Activated naive CD4-positive, alpha-beta T cell treated with anti-CD3 and anti-CD28 coated beads, Interleukin-2, amount 50 U/mL, for 72 hours (primary cell): ENCODE results near the gene USP6NL. TPM values are rescaled to one million over a fixed set of nuclear protein-coding genes. Genes with fewer than 3 reads are reported as not detected.

Source experiments
- ATAC-seq, 2 donors: fragments of 150-1000 bp; cut with Tn5 transposase; 2 replicates each; pipeline ENCODE4 v1.10.0; 2021; ENCODE audit warnings: mild to moderate bottlenecking in 2 of 2, moderate library complexity in 2 of 2
- DNase-seq, 2 donors: peaks; one replicate each; pipeline ENCODE4 v3.0.0; 2021 to 2022; ENCODE audit warnings: low spot score in 2 of 2
- H3K27ac Mint-ChIP-seq, 2 donors: one replicate each; pipeline ENCODE4 v1.8.0; 2022; ENCODE audit warnings: mild to moderate bottlenecking in 2 of 2, mixed read lengths in 2 of 2
- H3K36me3 Mint-ChIP-seq, 2 donors: one replicate each; pipeline ENCODE4 v1.8.0; 2022; ENCODE audit warnings: mixed read lengths in 2 of 2
- H3K9me3 Mint-ChIP-seq, 2 donors: one replicate each; pipeline ENCODE4 v1.8.0; 2022; ENCODE audit warnings: mixed read lengths in 2 of 2
- total RNA-seq, 2 donors: library from RNA; stranded (reverse); gene quantifications; one replicate each; pipeline ENCODE4 v1.2.3, GENCODE V29; 2022

The USP6NL gene
- total RNA-seq, 2 donors from 2014 or later = 1.3 to 3.3 TPM

DNA sequence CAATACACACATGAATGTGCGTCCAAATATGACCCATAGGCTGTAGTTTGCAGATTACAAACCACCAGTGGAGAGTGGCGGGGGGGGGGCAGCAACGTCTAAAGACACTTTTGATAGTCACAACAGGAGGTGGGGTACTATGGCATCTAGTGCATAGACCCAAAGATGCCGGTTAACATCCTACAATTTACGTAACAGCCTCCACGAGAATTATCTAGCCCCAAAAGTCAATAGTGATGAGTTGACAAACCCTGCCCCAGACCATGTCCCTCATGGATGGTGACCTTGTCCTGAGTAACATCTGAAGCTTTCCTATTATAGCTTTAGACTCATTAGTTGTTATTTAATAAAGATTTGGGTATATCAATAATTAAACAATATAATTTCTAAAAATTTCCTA lies 31.6 kb downstream of the USP6NL start:
- peak overlapping the region in 1 of 2 donors; percentile 6 for H3K27ac Mint-ChIP-seq
- ATAC-seq = no peak

DNA sequence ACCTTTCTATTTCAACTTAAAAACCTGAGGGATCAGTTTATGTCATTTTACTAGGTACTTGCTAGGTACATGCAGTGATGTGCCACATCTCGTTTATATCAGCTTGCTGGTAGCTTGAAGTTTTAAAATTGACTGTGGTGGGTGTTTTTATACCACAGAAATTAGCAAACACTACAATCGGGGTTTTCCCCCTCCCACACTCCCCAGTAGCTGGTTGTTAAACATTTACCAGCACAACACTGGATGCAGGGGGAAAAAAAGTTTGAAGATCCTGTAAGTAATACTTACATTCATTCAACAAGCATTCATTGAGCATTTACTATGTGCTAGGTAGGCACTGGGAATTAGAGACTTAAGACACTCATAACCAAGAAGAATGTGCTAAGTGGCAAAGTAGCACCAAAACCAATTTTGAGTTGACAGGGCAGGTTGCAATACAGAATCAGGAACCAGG lies 32.6 kb downstream of the USP6NL start:
- ATAC-seq (peak; percentile 49 to 70), DNase-seq (peak in 1 of 2 donors; percentile 43)
- peaks cover 0 to under 1% of the 10 kb centered on the region in 2 donors for H3K36me3 Mint-ChIP-seq
- H3K9me3 Mint-ChIP-seq = no peaks in the 10 kb centered on the region
- H3K27ac Mint-ChIP-seq = no peak overlapping the region

More for the DNA sequence above, 31.6 kb downstream of the USP6NL start:
- Mint-ChIP-seq H3K36me3 (peaks cover 0 to 11% of the 10 kb centered on the region in 2 donors), H3K9me3 (peaks cover 0 to 2% of the 10 kb centered on the region in 2 donors)
- DNase-seq = no peak

DNA sequence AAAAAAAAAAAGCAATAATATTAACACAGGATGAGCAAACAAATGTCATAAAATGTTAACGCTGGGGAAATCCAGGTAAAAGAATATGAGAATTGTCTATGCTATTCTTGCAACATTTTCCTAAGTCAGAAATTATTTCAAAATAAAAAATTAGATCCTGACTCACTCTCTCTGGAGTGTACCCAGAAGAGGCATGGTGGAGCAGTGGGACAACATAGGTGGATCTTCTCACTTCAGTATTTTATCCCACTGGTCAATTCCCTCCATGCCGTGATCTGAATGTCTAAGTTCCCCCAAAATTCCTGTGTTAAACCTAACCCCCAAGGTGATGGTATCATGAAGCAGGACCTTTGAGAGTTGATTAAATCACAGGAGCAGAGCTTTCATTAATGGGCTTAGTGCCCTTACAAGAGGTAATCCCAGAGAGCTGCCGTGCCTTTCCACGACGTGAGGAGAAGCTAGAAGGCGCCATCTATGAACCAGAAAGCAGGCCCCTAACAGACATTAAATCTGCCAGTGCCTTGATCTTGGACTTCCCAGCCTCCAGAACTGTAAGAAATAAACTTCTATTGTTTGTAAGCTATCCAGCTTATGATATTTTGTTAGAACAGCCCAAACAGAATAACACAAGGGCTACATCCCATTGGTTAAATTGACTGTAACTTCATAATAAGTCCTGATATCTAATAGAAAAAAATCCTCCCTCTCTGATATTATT lies 35.2 kb downstream of the USP6NL start:
- no peaks in the 10 kb centered on the region for H3K36me3 Mint-ChIP-seq
- no peak overlapping the region for H3K27ac Mint-ChIP-seq
- ATAC-seq (no peak), DNase-seq (no peak)
- H3K9me3 Mint-ChIP-seq = no peaks in the 10 kb centered on the region

DNA sequence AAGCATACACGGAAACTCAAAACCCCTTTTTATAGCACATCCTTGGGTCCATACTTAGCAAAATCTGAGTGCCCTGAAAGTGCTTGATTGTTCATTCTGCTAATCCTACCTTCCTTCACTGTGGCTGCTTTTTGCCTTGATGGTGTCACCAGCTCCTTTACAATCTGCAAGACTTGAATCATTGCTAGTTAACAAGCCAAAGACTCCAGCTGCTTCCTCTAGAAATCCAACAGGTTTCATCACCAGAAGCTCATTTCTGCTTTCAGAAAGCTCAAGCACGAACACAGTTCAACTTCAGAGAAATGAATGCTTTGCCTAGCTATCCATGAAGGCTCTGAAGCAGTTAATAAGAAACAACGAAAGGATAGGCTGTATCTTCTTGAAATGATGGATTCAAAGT lies 38.0 kb downstream of the USP6NL start:
- Mint-ChIP-seq H3K36me3 (no peaks in the 10 kb centered on the region), H3K9me3 (no peaks in the 10 kb centered on the region), H3K27ac (no peak overlapping the region)
- peak in 1 of 2 donors; percentile 41 for ATAC-seq
- no peak for DNase-seq

DNA sequence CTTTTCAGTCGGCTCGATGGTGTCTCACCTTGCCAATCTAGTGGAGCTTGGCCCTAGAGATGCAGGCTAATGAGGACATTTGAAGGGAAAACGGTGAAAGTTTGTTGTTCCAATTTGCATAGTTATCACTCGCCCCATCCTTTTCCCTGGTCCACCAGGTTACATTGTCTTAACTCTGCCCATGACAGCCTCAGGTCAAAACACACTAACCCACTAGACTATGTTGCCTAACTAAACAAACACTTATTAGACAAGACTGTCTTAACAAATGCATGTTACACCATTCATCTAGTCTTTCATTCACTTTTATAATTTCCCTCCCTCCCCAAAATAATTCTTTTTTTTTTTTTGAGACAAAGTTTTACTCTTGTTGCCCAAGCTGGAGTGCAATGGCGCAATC lies 40.7 kb downstream of the USP6NL start:
- H3K9me3 Mint-ChIP-seq = no peaks in the 10 kb centered on the region
- no peaks in the 10 kb centered on the region for H3K36me3 Mint-ChIP-seq
- ATAC-seq = no peak
- DNase-seq = no peak
- H3K27ac Mint-ChIP-seq = no peak overlapping the region

DNA sequence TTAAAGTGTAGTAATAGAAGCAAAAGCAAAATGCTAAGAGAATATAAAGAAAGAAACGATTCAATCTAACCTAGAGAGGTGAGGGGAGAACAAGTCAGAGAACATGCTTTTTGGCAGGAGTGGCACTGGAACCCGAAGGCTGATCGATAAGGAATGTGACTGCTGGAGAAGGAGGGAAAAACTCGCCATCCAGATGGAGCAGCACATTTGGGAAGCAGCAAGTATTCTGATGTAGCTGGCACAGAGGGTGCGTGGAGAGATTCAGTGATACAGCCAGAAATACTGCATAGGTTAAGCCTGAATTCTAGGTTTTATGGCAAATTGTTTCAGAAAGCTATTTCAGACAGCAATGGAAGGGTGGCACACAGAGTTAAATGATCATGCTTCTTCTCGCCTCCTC lies 42.0 kb downstream of the USP6NL start:
- ATAC-seq (no peak), DNase-seq (no peak)
- Mint-ChIP-seq H3K9me3 (no peaks in the 10 kb centered on the region), H3K27ac (no peak overlapping the region), H3K36me3 (no peaks in the 10 kb centered on the region)

- Mint-ChIP-seq H3K9me3 (no peaks in the 10 kb centered on the region), H3K27ac (no peak overlapping the region), H3K36me3 (no peaks in the 10 kb centered on the region)
- no peak for DNase-seq
- ATAC-seq = no peak
Observed at GRCh38 chr10:11568578-11568977, 42.9 kb downstream of the USP6NL start.

DNA sequence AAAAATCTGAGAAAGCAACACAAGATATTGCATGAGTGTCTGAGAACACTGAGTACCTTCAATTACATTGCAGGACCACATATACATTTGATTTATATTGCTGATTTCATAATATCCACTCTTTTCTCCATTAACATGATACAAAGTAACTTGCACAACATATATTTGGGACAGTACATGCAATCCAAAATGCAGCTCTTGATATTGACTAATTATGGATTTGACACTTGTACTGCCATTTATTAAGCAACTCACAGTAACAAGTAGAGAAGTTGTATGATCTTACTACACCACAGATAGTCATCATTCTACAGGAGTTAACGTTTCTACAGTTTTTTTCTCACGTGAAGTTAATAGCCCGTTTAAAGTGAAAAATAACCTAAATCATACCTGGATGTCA lies 46.7 kb downstream of the USP6NL start:
- no peak overlapping the region for H3K27ac Mint-ChIP-seq
- DNase-seq (no peak), ATAC-seq (no peak)
- H3K9me3 Mint-ChIP-seq = no peaks in the 10 kb centered on the region
- H3K36me3 Mint-ChIP-seq = no peaks in the 10 kb centered on the region

DNA sequence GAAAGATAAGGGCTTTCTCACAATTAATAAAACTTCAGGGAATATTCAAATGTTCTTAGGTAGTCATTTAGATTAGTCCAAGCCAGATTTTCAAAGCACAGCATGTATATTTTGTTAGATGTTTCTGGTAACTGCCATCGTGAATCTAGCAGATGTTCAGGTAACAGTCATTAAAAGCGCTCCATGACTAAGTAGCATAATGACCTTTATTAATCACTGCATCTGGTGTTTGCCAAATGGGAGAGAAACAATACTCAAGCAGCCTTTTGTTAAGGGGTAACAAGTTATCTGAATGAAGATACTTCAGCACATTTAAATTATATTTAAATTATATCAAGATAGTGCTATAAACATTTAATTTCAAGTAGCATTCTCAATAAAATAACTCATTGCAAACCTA lies 47.5 kb downstream of the USP6NL start:
- DNase-seq (no peak), ATAC-seq (no peak)
- no peaks in the 10 kb centered on the region for H3K36me3 Mint-ChIP-seq
- no peaks in the 10 kb centered on the region for H3K9me3 Mint-ChIP-seq
- no peak overlapping the region for H3K27ac Mint-ChIP-seq

GRCh38 chr10:11562888-11563287 lies 48.6 kb downstream of the USP6NL start:
- Mint-ChIP-seq H3K9me3 (no peaks in the 10 kb centered on the region), H3K27ac (no peak overlapping the region), H3K36me3 (no peaks in the 10 kb centered on the region)
- no peak for ATAC-seq
- no peak for DNase-seq

GRCh38 chr10:11560076-11560709 lies 51.3 kb downstream of the USP6NL start:
- no peaks in the 10 kb centered on the region for H3K9me3 Mint-ChIP-seq
- no peak for DNase-seq
- H3K27ac Mint-ChIP-seq = no peak overlapping the region
- peaks cover 0 to 5% of the 10 kb centered on the region in 2 donors for H3K36me3 Mint-ChIP-seq
- no peak for ATAC-seq

DNA sequence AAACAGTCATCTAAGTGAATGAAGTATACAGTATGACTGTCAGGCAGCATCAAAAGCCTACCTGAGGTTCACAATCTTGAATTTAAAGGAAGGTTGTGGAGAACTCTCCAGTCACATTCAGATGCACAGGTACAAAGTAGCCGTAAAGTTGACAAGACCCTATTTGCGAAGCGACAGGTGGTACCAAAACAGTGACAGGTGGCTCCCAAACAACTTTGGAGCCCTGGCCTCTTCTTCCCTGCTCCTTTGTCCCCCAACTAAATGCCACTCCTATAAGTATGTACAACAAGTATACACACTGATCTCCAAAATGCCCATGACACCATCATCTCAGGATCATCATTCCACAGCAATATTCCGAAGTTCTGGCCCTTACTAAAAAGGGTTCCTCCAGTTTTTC lies 53.5 kb downstream of the USP6NL start:
- ATAC-seq (no peak), DNase-seq (no peak)
- Mint-ChIP-seq H3K36me3 (peaks cover 0 to 5% of the 10 kb centered on the region in 2 donors), H3K27ac (no peak overlapping the region), H3K9me3 (no peaks in the 10 kb centered on the region)

DNA sequence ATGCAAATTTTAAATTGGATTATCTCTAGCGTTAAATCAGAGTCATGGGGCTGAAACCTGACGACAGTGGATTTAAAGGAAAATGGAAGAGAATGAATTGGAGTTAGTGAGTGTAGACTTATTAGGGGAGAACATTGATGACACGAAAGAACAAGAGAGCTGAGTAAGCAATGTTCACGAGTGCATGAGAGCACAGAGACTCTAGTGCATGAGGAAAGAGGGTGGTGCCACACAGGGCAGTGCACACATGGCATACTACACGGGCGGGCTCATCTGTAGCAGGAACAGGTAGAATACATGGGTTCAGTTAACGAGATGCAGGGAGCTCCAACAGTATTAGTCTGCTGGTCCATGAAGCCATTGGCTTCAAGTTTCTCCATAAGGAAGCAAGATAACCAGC lies 53.9 kb downstream of the USP6NL start:
- ATAC-seq = no peak
- no peaks in the 10 kb centered on the region for H3K9me3 Mint-ChIP-seq
- DNase-seq = no peak
- H3K27ac Mint-ChIP-seq = no peak overlapping the region
- H3K36me3 Mint-ChIP-seq = peaks cover 0 to 5% of the 10 kb centered on the region in 2 donors

GRCh38 chr10:11555556-11555955 lies 55.9 kb downstream of the USP6NL start:
- ATAC-seq (no peak), DNase-seq (no peak)
- no peaks in the 10 kb centered on the region for H3K9me3 Mint-ChIP-seq
- H3K36me3 Mint-ChIP-seq = peaks cover 0 to 5% of the 10 kb centered on the region in 2 donors
- H3K27ac Mint-ChIP-seq = no peak overlapping the region

GRCh38 chr10:11553773-11554381 lies 57.6 kb downstream of the USP6NL start:
- H3K27ac Mint-ChIP-seq = no peak overlapping the region
- H3K36me3 Mint-ChIP-seq = peaks cover 0 to 5% of the 10 kb centered on the region in 2 donors
- no peaks in the 10 kb centered on the region for H3K9me3 Mint-ChIP-seq
- DNase-seq (peak in 1 of 2 donors; percentile 18), ATAC-seq (peak; percentile 61 to 76)

GRCh38 chr10:11551916-11552602 lies 59.4 kb downstream of the USP6NL start:
- DNase-seq (no peak), ATAC-seq (peak; percentile 91 to 94)
- H3K36me3 Mint-ChIP-seq = peaks cover 0 to 5% of the 10 kb centered on the region in 2 donors
- H3K27ac Mint-ChIP-seq = no peak overlapping the region
- H3K9me3 Mint-ChIP-seq = no peaks in the 10 kb centered on the region

- no peak overlapping the region for H3K27ac Mint-ChIP-seq
- no peaks in the 10 kb centered on the region for H3K9me3 Mint-ChIP-seq
- DNase-seq (no peak), ATAC-seq (no peak)
- H3K36me3 Mint-ChIP-seq = peaks cover 0 to 5% of the 10 kb centered on the region in 2 donors
Observed at GRCh38 chr10:11551104-11551503, 60.3 kb downstream of the USP6NL start.
